Kidney epithelial cell (primary cell): ENCODE measurements around the gene MSMB. TPM values are rescaled to one million over a fixed set of nuclear protein-coding genes. Genes with fewer than 3 reads are reported as not detected.
A peak's percentile ranks its signal among the peaks of the same experiment; 100 is the strongest.
"Not testable (repeated sequence)": the region's sequence is repeated elsewhere in the genome, so short reads cannot be mapped to it uniquely, and the experiment has no call there.

Source experiments
- DNase-seq: peaks from one replicate; pipeline ENCODE4 v3.0.0-alpha.2; 2010; ENCODE audit warnings: low read depth
- H3K27me3 ChIP-seq: 2 replicates; pipeline ENCODE4 v1.6.0; 2011; ENCODE audit warnings: low read length; ENCODE audit not compliant: control insufficient read depth, insufficient read depth
- H3K36me3 ChIP-seq: 2 replicates; pipeline ENCODE4 v1.5.1; 2011; ENCODE audit warnings: low read length; ENCODE audit not compliant: control insufficient read depth, insufficient read depth
- H3K4me3 ChIP-seq: 2 replicates; pipeline ENCODE4 v1.5.1; 2011; ENCODE audit warnings: low read depth, mild to moderate bottlenecking, control low read depth, low read length
- total RNA-seq: library from RNA; depleted of rRNA; stranded (reverse); fragments of >200 nt; gene quantifications from 2 replicates; pipeline ENCODE4 v1.2.3, GENCODE V29; 2015
- TF ChIP-seq, protein P1 (sequence below): IDR thresholded peaks from 2 replicates; pipeline ENCODE4 v1.5.1; 2011; ENCODE audit warnings: mild to moderate bottlenecking, moderate library complexity, low read length, control low read depth, inconsistent platforms; ENCODE audit not compliant: insufficient read depth, poor library complexity, severe bottlenecking

Gene MSMB
- total RNA-seq, 1 donor from 2014 or later = not detected

GRCh38 chr10:46014206-46014605 is 31.9 kb downstream of the MSMB start:
- H3K36me3 ChIP-seq = no peaks in the 10 kb centered on the region
- TF ChIP-seq, protein P1, sequence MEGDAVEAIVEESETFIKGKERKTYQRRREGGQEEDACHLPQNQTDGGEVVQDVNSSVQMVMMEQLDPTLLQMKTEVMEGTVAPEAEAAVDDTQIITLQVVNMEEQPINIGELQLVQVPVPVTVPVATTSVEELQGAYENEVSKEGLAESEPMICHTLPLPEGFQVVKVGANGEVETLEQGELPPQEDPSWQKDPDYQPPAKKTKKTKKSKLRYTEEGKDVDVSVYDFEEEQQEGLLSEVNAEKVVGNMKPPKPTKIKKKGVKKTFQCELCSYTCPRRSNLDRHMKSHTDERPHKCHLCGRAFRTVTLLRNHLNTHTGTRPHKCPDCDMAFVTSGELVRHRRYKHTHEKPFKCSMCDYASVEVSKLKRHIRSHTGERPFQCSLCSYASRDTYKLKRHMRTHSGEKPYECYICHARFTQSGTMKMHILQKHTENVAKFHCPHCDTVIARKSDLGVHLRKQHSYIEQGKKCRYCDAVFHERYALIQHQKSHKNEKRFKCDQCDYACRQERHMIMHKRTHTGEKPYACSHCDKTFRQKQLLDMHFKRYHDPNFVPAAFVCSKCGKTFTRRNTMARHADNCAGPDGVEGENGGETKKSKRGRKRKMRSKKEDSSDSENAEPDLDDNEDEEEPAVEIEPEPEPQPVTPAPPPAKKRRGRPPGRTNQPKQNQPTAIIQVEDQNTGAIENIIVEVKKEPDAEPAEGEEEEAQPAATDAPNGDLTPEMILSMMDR = no peak
- H3K27me3 ChIP-seq = no peaks in the 10 kb centered on the region
- no peak overlapping the region for H3K4me3 ChIP-seq
- no peak for DNase-seq

GRCh38 chr10:46012746-46013145 is 33.3 kb downstream of the MSMB start:
- TF ChIP-seq, protein P1 = no peak
- no peaks in the 10 kb centered on the region for H3K36me3 ChIP-seq
- no peaks in the 10 kb centered on the region for H3K27me3 ChIP-seq
- no peak overlapping the region for H3K4me3 ChIP-seq
- no peak for DNase-seq

- Histone ChIP-seq H3K4me3 (no peak overlapping the region), H3K27me3 (no peaks in the 10 kb centered on the region), H3K36me3 (no peaks in the 10 kb centered on the region)
- TF ChIP-seq, protein P1 = no peak
- DNase-seq = peak; percentile 25
Observed at GRCh38 chr10:46006219-46006618, 39.9 kb downstream of the MSMB start.

DNA sequence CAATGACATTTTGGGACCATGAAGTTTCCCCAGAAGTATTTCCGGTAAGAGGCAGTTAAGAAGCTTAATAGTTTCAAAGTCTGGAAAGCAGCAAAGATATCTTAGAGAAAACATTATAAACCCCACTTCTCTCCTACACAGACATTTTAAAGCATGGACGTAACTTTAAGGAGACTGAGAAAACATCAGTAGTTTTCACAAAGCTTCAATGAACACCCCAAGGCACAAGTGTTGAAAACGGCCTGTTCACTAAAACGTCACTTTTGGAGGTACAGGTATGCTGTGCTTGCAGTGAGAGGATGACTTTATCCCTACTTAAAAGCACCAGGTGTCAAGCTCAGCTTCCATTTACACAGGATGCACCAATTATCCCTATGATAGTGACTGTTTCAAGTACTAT is 40.7 kb downstream of the MSMB start:
- no peak for DNase-seq
- Histone ChIP-seq H3K4me3 (no peak overlapping the region), H3K36me3 (no peaks in the 10 kb centered on the region), H3K27me3 (no peaks in the 10 kb centered on the region)
- TF ChIP-seq, protein P1 = no peak

- no peak for DNase-seq
- TF ChIP-seq, protein P1 = no peak
- Histone ChIP-seq H3K27me3 (no peaks in the 10 kb centered on the region), H3K36me3 (no peaks in the 10 kb centered on the region), H3K4me3 (no peak overlapping the region)
Observed at GRCh38 chr10:46004963-46005362, 41.1 kb downstream of the MSMB start.

- no peaks in the 10 kb centered on the region for H3K36me3 ChIP-seq
- no peak for DNase-seq
- no peaks in the 10 kb centered on the region for H3K27me3 ChIP-seq
- TF ChIP-seq, protein P1 = no peak
- no peak overlapping the region for H3K4me3 ChIP-seq
Observed at GRCh38 chr10:46002916-46003693, 43.0 kb downstream of the MSMB start.

- not testable (repeated sequence) for DNase-seq, H3K36me3 ChIP-seq, H3K4me3 ChIP-seq, H3K27me3 ChIP-seq
Observed at GRCh38 chr10:46002189-46002687, 43.8 kb downstream of the MSMB start.
